IgD-negative memory B cell (primary cell): ENCODE measurements around the gene CCIN. TPM values are rescaled to one million over a fixed set of nuclear protein-coding genes. Genes with fewer than 3 reads are reported as not detected.
"Not testable (repeated sequence)": the region's sequence is repeated elsewhere in the genome, so short reads cannot be mapped to it uniquely, and the experiment has no call there.

Source experiments
- H3K27ac Mint-ChIP-seq, 3 donors: one replicate each; pipeline ENCODE4 v1.8.0; 2020 to 2022; ENCODE audit warnings: mild to moderate bottlenecking in 3 of 3, mixed read lengths in 3 of 3, moderate library complexity in 1 of 3
- H3K27me3 Mint-ChIP-seq: one replicate; pipeline ENCODE4 v1.8.0; 2021; ENCODE audit warnings: mixed read lengths
- H3K36me3 Mint-ChIP-seq: one replicate; pipeline ENCODE4 v1.8.0; 2020; ENCODE audit warnings: mild to moderate bottlenecking, mixed read lengths
- H3K4me1 Mint-ChIP-seq, 3 donors: one replicate each; pipeline ENCODE4 v1.8.0; 2020 to 2022; ENCODE audit warnings: mixed read lengths in 3 of 3, mild to moderate bottlenecking in 1 of 3
- H3K4me3 Mint-ChIP-seq, 4 donors: one replicate each; pipeline ENCODE4 v1.8.0; 2020 to 2022; ENCODE audit warnings: mild to moderate bottlenecking in 4 of 4, mixed read lengths in 4 of 4, moderate library complexity in 3 of 4
- H3K9me3 Mint-ChIP-seq, 3 donors: one replicate each; pipeline ENCODE4 v1.8.0; 2020 to 2021; ENCODE audit warnings: mixed read lengths in 3 of 3, mild to moderate bottlenecking in 1 of 3
- polyA plus RNA-seq: library from polyadenylated mRNA; unstranded; fragments of 300-500 nt; fragmentation: Illumina TruSeq; gene quantifications from one replicate; pipeline ENCODE4 v1.2.3, GENCODE V29; 2021

Gene CCIN
- polyA plus RNA-seq, 1 donor from 2014 or later, result 0.64 TPM

DNA sequence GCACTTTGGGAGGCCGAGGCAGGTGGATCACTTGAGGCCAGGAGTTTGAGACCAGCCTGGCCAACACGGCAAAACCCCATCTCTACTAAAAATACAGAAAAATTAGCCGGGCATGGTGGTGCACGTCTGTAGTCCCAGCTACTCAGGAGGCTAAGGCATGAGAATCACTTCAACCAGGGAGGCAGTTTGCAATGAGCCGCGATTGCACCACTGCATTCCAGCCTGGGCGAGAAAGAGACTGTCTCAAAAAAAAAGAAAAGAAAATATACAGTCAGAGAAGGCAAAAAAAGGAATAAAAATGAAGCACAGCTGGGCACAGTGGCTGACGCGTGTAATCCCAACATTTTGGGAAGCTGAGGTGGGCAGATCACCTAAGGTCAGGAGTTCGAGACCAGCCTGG, 7.3 kb downstream of the CCIN start:
- not testable (repeated sequence) for H3K4me3 Mint-ChIP-seq, H3K4me1 Mint-ChIP-seq, H3K27ac Mint-ChIP-seq, H3K36me3 Mint-ChIP-seq, H3K27me3 Mint-ChIP-seq, H3K9me3 Mint-ChIP-seq

DNA sequence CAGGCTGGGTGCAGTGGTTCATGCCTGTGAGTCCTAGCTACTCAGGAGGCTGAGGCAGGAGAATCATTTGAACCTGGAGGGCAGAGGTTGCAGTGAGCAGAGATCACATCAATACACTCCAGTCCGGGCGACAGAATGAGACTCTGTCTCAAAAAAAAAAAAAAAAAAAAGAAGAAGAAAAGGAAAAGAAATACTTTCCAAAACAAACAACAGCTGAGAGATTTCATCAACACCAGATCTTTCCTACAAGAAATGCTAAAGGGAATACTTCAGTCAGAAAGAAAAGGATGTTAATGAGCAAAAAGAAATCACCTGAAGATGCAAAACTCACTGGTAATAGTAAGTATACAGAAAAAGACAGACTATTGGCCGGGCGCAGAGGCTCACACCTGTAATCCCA, 8.4 kb downstream of the CCIN start:
- H3K9me3 Mint-ChIP-seq, result peaks cover 0 to 3% (median 0%) of the 10 kb centered on the region in 3 donors
- H3K4me1 Mint-ChIP-seq, result peaks cover 0 to 4% (median 3%) of the 10 kb centered on the region in 3 donors
- H3K27me3 Mint-ChIP-seq, result peaks cover 5% of the 10 kb centered on the region
- peaks cover 2% of the 10 kb centered on the region for H3K36me3 Mint-ChIP-seq
- no peak overlapping the region for H3K27ac Mint-ChIP-seq
- H3K4me3 Mint-ChIP-seq, result no peak overlapping the region

DNA sequence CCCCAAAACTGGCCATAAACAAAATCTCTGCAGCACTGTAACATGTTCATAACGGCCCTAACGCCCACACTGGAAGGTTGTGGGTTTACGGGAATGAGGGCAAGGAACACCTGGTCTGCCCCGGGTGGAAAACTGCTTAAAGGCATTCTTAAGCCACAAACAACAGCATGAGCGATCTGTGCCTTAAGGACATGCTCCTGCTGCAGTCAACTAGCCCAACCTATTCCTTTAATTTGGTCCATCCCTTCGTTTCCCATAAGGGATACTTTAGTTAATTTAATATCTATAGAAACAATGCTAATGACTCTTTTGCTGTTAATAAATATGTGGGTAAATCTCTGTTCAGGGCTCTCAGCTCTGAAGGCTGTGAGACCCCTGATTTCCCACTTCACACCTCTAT, 11.1 kb downstream of the CCIN start:
- H3K27me3 Mint-ChIP-seq, H3K9me3 Mint-ChIP-seq, H3K36me3 Mint-ChIP-seq, H3K4me3 Mint-ChIP-seq, H3K27ac Mint-ChIP-seq, H3K4me1 Mint-ChIP-seq: not testable (repeated sequence)

DNA sequence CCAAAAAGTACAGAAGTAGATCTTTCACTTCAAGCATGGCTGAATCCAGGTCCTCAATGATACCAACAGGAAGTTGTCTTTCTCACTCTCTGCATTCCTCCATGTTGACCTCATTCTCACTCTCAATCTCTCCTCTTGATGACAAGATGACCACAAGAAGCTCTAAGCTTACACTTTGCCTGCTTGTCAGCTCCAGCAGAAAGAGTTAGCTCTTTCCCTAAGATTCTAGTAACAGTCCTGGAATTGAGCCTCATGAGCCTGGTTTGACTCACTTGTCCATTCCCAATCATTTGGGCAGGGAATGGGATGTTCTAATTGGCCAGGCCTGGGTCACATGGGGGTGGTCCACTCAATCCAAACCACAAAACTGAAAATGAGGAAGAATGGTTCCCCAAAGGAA, 18.2 kb downstream of the CCIN start:
- Mint-ChIP-seq H3K9me3 (no peaks in the 10 kb centered on the region), H3K27ac (no peak overlapping the region), H3K4me3 (peak overlapping the region in 1 of 4 donors; percentile 60), H3K36me3 (no peaks in the 10 kb centered on the region), H3K27me3 (no peaks in the 10 kb centered on the region), H3K4me1 (peaks cover 12 to 18% (median 16%) of the 10 kb centered on the region in 3 donors)

DNA sequence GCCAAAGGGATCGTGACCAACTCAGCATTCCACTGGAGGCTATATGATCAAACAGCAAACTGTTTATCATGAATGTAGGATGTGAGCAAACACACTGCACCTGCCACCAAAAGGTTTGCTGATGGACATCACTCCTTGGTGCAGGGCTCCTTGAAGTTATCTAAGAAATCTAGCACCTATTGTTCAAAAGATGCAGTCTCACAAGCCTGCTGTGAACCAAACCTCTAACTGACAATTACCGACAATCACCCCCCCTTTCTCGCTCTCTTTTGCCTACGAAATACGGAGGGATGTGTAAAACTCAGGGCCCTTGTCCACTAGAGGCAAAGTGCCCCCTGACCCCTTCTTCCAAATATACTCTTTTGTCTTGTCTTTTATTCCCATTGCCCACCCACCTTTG, 19.0 kb downstream of the CCIN start:
- peaks cover 19 to 25% (median 22%) of the 10 kb centered on the region in 3 donors for H3K4me1 Mint-ChIP-seq
- H3K27me3 Mint-ChIP-seq, result no peaks in the 10 kb centered on the region
- H3K4me3 Mint-ChIP-seq, result peak overlapping the region in 1 of 4 donors; percentile 84
- H3K36me3 Mint-ChIP-seq, result no peaks in the 10 kb centered on the region
- peak overlapping the region in 1 of 3 donors; percentile 25 for H3K27ac Mint-ChIP-seq
- no peaks in the 10 kb centered on the region for H3K9me3 Mint-ChIP-seq

DNA sequence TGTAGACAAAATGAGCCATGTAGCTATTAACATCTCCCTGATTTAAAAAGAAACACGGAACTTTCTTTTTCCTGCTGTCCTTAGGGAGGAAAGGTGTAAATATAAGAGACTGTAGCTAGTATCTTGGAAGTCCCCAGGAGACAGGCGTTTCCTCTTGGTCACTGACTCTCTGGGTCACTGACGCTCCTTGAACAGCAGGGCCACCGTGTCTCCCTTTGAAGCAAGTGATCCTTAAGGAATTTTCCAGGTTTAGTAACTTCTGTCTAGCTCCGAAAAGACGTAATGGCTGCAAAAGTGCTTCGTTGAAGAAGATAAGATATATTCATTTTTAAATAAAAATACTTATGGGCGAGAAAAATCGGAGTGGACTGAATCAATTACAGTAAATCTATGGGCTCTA, 20.8 kb downstream of the CCIN start:
- peak overlapping the region in 1 of 3 donors; percentile 98 for H3K27ac Mint-ChIP-seq
- no peaks in the 10 kb centered on the region for H3K27me3 Mint-ChIP-seq
- H3K4me1 Mint-ChIP-seq, result peaks cover 34 to 41% (median 34%) of the 10 kb centered on the region in 3 donors

DNA sequence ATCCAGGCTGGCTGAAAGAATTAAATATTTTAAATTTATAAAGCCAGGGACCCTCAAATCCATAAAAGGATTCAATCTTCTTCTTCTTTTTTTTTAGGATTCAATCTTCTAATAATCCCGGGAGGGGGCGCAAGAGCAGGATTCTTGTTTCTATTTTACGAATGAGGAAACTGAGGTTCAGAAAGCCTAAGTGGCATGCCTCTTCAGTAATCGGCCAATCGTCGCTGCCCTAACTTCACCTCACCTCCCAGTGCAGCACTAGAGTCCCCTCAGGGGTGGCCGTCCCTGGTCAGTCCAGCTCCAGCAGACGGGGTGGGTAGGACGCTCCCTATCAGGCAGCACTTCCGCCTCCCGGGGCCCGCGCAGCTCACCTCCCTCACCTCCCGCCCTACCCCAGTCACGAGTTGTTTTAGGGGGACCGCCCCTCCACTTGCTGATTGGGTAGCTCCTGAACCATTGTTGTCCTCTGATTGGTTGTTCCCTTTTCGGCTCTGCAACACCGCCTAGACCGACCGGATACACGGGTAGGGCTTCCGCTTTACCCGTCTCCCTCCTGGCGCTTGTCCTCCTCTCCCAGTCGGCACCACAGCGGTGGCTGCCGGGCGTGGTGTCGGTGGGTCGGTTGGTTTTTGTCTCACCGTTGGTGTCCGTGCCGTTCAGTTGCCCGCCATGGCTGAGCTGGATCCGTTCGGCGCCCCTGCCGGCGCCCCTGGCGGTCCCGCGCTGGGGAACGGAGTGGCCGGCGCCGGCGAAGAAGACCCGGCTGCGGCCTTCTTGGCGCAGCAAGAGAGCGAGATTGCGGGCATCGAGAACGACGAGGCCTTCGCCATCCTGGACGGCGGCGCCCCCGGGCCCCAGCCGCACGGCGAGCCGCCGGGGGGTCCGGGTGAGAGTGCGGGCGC, 21.5 kb downstream of the CCIN start, which contains the start of gene CLTA:
Gene CLTA (plus strand): TSS at position 534 of the 902 bp plus-strand sequence. CDS start 136 bp downstream, at position 670.
- no peaks in the 10 kb centered on the region for H3K9me3 Mint-ChIP-seq
- H3K27ac Mint-ChIP-seq, result peak within 1 kb of the TSS; percentile 78 to 98 (median 96)
- H3K4me3 Mint-ChIP-seq, result peak within 1 kb of the TSS; percentile 84 to 97 (median 92)
- no peaks in the 10 kb centered on the region for H3K36me3 Mint-ChIP-seq
- H3K4me1 Mint-ChIP-seq, result peaks cover 37 to 46% (median 39%) of the 10 kb centered on the region in 3 donors
- no peaks in the 10 kb centered on the region for H3K27me3 Mint-ChIP-seq

More for the DNA sequence above, 20.8 kb downstream of the CCIN start:
- H3K9me3 Mint-ChIP-seq, result no peaks in the 10 kb centered on the region
- no peaks in the 10 kb centered on the region for H3K36me3 Mint-ChIP-seq
- peak overlapping the region; percentile 84 to 97 (median 92) for H3K4me3 Mint-ChIP-seq

DNA sequence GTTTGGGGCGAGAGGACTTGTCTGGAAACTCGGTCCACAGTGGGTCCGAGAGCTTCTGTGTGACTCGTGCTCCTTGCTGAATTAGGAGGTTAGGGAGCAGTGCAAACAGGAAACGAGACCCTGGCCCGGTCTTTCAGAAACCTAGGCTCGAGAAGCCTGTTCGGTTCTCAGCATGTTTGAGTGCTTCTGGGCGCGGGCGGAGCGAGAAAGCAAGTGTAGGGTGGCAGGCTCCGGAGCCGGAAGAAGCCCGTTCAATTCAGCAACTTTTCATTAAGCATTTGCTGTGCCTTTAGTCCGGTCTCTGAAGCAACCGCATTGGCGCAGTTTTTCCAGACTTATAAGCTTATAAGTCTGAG, 22.1 kb downstream of the CCIN start:
- H3K27ac Mint-ChIP-seq, result peak overlapping the region; percentile 78 to 98 (median 90)
- H3K4me1 Mint-ChIP-seq, result peaks cover 37 to 44% (median 39%) of the 10 kb centered on the region in 3 donors
- peak overlapping the region; percentile 84 to 97 (median 92) for H3K4me3 Mint-ChIP-seq
- H3K36me3 Mint-ChIP-seq, result no peaks in the 10 kb centered on the region
- no peaks in the 10 kb centered on the region for H3K9me3 Mint-ChIP-seq
- no peaks in the 10 kb centered on the region for H3K27me3 Mint-ChIP-seq

DNA sequence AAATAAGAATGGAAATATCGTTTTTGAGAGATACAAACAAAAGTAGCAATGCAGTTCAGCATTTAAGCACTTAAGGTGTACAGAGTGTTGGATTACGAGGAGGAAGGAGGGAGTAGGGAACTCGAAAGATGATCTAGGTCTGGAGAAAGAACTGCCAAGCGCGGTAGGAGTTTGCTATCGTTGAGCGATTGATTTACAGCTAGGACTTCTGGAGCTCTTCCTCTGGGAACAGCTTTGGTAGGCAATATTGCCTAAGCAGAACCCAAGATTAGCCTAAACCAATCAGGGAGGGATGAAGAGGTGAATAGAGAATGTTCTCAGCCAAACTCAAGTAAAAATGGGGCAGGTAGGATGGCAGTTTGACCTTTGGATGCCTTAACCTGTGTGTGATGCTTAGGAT, 22.5 kb downstream of the CCIN start:
- peaks cover 39 to 44% (median 39%) of the 10 kb centered on the region in 3 donors for H3K4me1 Mint-ChIP-seq
- peak overlapping the region; percentile 84 to 97 (median 92) for H3K4me3 Mint-ChIP-seq
- H3K36me3 Mint-ChIP-seq, result no peaks in the 10 kb centered on the region
- H3K9me3 Mint-ChIP-seq, result no peaks in the 10 kb centered on the region
- no peaks in the 10 kb centered on the region for H3K27me3 Mint-ChIP-seq
- peak overlapping the region in 2 of 3 donors; percentile 78 to 98 for H3K27ac Mint-ChIP-seq

DNA sequence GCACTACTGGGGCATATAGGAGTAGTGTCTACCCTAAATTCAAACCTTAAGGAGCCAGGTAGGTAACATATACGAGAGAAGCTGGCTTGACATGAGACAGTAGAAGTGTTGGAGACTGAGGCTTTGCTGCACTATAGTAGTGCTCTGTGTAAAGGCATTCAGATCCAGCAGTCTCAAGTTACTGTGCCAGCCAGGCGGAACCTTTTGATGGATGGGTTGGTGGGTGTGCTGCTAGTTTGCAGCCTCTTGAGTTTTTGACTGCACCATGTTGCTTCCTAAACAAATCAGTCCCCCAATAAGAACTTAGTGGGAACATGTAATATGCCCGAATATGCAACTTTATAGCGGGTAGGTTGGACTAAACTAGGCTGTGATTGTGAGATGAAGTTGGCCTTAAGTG, 23.0 kb downstream of the CCIN start:
- Mint-ChIP-seq H3K4me1 (peaks cover 39 to 44% (median 39%) of the 10 kb centered on the region in 3 donors), H3K27me3 (no peaks in the 10 kb centered on the region), H3K27ac (peak overlapping the region in 2 of 3 donors; percentile 18 to 78), H3K9me3 (no peaks in the 10 kb centered on the region), H3K4me3 (peak overlapping the region; percentile 84 to 97 (median 92)), H3K36me3 (no peaks in the 10 kb centered on the region)

DNA sequence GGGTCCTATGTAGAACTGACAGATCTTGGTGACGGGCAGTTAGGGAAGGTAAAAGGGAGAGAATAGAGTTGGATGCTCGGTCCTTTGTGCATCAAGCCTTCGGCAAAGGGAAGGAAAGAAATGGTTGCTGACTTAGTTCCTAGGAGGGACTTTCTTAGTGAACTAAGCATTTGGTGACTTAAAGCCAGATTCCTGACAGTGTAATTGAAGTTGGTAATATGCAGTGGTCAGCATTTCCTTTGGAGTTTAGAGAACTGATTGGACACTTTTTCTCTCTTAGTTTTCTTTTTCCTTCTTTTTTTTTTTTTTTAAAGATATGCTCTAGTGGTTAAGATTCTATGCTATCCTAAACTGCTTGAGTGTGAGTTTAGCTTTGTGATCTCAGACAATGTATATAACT, 23.8 kb downstream of the CCIN start:
- H3K36me3 Mint-ChIP-seq, result no peaks in the 10 kb centered on the region
- no peaks in the 10 kb centered on the region for H3K9me3 Mint-ChIP-seq
- peak overlapping the region; percentile 7 to 92 (median 82) for H3K4me3 Mint-ChIP-seq
- peaks cover 36 to 45% (median 44%) of the 10 kb centered on the region in 3 donors for H3K4me1 Mint-ChIP-seq
- no peaks in the 10 kb centered on the region for H3K27me3 Mint-ChIP-seq
- peak overlapping the region in 1 of 3 donors; percentile 51 for H3K27ac Mint-ChIP-seq

DNA sequence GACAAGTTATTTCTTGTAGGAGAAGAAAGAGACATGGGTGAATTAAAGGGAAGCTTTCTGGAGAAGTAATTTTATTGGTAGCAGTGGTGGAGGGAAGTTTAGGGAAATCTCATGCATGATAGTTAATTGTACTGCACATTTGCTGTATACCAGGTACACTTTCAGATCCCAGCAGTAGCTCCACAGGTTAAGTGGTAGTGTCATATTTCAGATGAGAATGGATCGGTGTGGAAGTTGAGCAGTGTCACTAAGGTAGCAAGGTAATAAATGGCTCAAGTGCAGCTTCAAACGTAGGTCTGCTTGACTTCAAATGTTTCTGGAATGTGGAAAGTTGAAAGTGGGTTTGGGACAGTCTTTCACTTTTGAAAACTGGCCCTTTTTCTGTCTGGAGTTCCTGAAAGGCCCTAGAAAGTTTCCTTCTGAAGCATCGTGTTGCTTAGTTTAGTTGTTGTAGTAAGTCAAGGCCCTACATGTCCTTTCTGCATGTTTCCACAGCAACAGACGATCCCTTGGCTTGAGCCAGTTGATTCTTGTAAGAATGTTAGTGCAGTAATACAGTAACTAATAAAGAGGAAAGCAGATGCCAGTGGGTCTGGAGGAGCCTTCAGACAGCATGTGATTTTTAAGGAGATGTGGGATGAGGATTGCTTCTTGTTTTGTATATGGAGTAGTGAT, 25.3 kb downstream of the CCIN start:
- Mint-ChIP-seq H3K4me1 (peaks cover 35 to 45% (median 44%) of the 10 kb centered on the region in 3 donors), H3K4me3 (peak overlapping the region in 1 of 4 donors; percentile 47), H3K27ac (peak overlapping the region; percentile 10 to 79 (median 64))

DNA sequence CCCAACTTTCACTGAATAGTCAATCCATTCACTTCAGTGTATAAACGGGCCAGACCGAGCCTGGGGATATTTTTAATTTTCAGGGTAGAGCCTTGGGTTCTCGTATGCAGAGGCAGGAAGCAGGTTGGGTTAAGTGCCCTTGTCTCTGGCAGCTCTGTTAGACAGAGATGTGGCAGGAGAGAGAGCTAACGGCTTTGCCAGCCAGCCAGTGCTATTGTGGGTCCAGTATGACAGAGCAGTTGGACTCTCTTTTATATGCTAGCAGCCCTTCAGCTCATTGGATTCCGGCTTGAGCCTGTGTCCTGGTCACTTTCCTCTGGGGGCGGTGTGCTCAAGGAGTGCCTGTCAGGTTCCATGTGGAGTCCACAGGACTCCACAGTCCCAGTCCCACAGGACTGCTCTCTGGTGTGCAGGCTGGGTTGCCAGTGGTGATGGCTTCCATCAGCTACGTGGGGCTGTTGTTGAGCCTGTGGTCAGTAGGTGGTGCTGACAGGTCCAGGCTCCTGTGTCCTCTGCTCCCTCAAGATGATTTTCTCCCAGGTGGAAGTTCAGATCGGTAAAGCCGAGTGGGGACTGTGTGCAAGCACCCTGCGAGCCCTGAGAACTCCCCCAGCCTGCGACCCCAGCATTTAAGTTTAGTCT, 35.8 kb downstream of the CCIN start:
- no peaks in the 10 kb centered on the region for H3K27me3 Mint-ChIP-seq
- no peaks in the 10 kb centered on the region for H3K9me3 Mint-ChIP-seq
- peaks cover 5 to 8% (median 5%) of the 10 kb centered on the region in 3 donors for H3K4me1 Mint-ChIP-seq
- no peak overlapping the region for H3K4me3 Mint-ChIP-seq
- H3K27ac Mint-ChIP-seq, result no peak overlapping the region
- no peaks in the 10 kb centered on the region for H3K36me3 Mint-ChIP-seq

More for the DNA sequence above, 25.3 kb downstream of the CCIN start:
- Mint-ChIP-seq H3K27me3 (no peaks in the 10 kb centered on the region), H3K9me3 (no peaks in the 10 kb centered on the region), H3K36me3 (no peaks in the 10 kb centered on the region)

DNA sequence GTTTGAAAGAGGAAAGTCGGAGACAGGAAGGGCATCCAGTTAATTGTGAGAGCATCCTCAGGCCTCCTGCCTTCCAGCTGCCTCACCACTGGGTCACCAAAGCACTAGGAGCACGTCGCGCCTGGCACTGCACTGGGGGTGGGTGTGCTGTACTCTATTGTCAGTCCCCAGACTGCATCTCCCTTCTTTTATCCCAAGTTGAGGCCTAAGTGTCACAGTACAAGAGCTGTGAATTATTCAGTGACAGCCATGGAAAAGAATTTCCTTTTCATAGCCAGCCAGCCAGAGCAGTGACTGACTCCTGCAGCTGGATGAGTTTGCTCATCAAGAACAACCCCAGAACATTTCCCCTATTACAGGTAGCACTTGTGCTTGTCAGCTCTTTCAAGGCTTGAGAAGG, 37.8 kb downstream of the CCIN start:
- H3K4me1 Mint-ChIP-seq, result peaks cover 5 to 8% (median 5%) of the 10 kb centered on the region in 3 donors
- H3K36me3 Mint-ChIP-seq, result peaks cover 2% of the 10 kb centered on the region
- no peak overlapping the region for H3K4me3 Mint-ChIP-seq
- H3K27me3 Mint-ChIP-seq, result no peaks in the 10 kb centered on the region
- H3K27ac Mint-ChIP-seq, result no peak overlapping the region
- no peaks in the 10 kb centered on the region for H3K9me3 Mint-ChIP-seq

DNA sequence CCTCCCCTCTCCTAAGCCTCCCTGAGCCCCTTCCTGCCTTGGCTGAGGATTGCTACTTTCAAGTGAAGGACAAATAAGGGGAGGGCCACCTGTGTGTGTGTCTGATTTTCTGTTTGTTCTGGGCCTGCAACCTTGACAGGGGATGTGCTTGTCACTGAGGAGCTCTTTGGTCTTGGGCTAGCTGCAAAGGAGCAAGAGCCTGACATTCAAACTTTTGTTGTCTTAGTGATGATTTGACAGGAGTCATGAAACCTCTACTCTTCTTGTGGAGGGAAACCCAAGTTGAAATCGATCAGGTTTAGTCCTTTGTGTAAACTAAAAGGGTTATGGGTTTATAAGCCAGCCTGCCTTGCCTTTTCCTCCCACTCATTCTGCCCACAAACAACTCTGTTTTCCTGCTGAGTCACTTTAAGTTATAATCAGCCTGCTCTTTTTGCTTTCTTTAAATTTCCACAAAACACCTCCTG, 38.4 kb downstream of the CCIN start:
- H3K27ac Mint-ChIP-seq, result no peak overlapping the region
- peaks cover 5 to 8% (median 5%) of the 10 kb centered on the region in 3 donors for H3K4me1 Mint-ChIP-seq
- no peaks in the 10 kb centered on the region for H3K9me3 Mint-ChIP-seq
- H3K27me3 Mint-ChIP-seq, result no peaks in the 10 kb centered on the region
- H3K4me3 Mint-ChIP-seq, result no peak overlapping the region
- H3K36me3 Mint-ChIP-seq, result peaks cover 2% of the 10 kb centered on the region
